Stimulated activated CD4-positive, alpha-beta T cell treated with anti-CD3 and anti-CD28 coated beads, Interleukin-4, amount 100 ng/mL, for 1 hour (primary cell): ENCODE data around the gene ABTB2.
"Not testable (repeated sequence)": the region's sequence is repeated elsewhere in the genome, so short reads cannot be mapped to it uniquely, and the experiment has no call there.

Source experiments
- DNase-seq: peaks from one replicate; pipeline ENCODE4 v3.0.0-alpha.2; 2020

ABTB2 gene

GRCh38 chr11:34234086-34234740, 123.6 kb downstream of the ABTB2 start:
- peak; percentile 76 for DNase-seq

- DNase-seq, result no peak
Measured at GRCh38 chr11:34233215-34233614, 124.6 kb downstream of the ABTB2 start.

- DNase-seq, result no peak
Measured at GRCh38 chr11:34232807-34233206, 125.0 kb downstream of the ABTB2 start.

DNA sequence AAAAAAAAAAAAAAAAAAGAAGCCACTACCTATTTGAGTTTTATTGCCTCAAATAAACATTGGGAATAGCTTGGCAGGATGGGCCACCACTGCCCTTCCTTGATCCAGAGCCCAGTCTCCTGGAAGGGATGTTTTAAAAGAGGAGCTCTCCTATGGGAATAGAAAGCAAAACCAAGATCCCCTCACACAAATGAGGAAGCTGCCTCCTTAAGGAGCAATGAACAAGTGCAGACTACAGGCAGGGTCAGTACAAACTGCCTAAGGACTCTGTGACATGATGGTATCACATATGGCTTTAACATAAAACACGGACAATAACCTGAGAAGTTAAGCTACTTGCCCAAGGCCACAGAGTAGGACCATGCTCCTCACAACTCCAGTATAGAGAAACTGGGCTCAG, 131.6 kb downstream of the ABTB2 start:
- DNase-seq, result no peak

GRCh38 chr11:34225091-34225490, 132.7 kb downstream of the ABTB2 start:
- DNase-seq, result no peak

DNA sequence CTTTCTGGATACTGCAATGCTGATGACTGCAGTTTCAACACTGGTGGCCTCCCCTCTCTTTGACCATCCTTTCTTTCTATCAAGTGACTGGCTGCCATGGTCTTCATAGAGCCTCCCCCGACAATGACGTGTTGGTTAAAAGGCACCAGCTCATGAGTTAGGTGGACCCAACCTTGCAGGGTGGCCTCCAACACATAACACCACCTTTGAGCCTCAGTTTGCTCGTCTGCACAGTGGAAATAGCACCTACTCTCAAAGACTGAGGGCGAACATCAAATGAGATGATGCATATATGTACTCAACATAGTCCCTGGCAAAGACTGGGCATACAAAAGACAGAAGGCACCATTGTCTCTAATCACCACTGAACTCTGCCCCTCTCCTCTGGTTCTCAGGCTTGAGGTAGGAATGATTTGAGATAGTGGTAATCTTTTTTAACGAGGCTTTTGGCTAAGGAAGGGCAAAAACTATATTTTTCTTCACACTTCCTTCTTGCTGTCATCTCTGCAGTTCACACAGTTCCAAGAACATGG, 133.3 kb downstream of the ABTB2 start:
- DNase-seq, result no peak

DNA sequence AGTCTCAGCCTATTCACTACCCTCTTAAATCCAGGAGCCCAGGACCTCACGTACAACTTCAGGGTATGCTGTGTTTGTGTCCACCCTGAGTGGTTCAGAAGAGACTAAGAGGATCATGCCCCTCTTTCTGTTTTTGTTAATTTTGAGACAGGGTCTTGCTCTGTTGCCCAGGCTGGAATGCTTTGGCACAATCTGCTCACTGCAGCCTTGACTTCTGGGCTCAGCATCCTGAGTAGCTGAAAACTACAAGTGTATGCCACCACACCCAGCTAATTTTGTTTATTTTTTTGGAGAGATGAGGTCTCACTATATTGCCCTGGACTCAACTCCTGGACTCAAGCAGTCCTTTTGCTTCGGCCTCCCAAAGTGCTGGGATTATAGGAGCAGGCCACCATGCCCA, 133.9 kb downstream of the ABTB2 start:
- DNase-seq, result no peak

- DNase-seq, result no peak
Measured at GRCh38 chr11:34223021-34223813, 134.6 kb downstream of the ABTB2 start.

DNA sequence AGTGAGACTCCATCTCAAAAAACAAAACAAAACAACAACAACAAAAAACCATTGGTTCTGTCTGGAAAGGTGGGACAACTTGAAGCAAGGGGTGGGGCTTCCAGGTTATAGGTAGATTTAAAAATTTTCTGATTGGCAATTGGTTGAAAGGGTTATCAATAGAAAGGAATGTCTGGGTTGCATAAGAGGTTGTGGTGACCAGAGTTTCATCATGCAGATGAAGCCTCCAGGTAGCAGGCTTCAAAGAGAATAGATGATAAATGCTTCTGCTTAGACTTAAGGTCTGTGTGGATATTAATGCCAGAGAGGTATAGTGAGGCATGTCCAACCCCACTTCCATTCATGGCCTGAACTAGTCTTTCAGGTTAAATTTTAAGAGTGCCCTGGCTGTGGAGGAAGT, 135.8 kb downstream of the ABTB2 start:
- no peak for DNase-seq

- DNase-seq, result no peak
Measured at GRCh38 chr11:34219941-34220370, 137.9 kb downstream of the ABTB2 start.

GRCh38 chr11:34219279-34219678, 138.5 kb downstream of the ABTB2 start:
- no peak for DNase-seq

DNA sequence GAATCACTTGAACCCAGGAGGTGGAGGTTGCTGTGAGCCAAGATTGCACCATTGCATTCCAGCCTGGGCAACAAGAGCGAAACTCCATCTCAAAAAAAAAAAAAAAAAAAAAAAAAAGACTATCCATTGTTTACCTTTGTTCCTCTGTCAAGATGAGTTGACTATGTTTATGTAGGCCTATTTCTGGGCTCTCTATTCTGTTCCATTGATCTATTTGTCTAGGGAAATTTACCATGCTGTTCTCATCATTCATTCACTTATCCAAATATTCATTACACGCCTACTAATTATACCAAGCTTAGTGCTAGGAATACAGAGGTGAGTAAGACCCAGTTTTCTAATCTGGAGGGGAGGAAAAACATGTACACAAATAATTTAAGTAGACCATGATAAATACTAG, 139.1 kb downstream of the ABTB2 start:
- not testable (repeated sequence) for DNase-seq

- no peak for DNase-seq
Measured at GRCh38 chr11:34218067-34218466, 139.7 kb downstream of the ABTB2 start.

- no peak for DNase-seq
Measured at GRCh38 chr11:34216706-34217105, 141.1 kb downstream of the ABTB2 start.

- DNase-seq, result no peak
Measured at GRCh38 chr11:34215806-34216453, 141.9 kb downstream of the ABTB2 start.

- DNase-seq, result peak; percentile 77
Measured at GRCh38 chr11:34214961-34215805, 142.6 kb downstream of the ABTB2 start.

DNA sequence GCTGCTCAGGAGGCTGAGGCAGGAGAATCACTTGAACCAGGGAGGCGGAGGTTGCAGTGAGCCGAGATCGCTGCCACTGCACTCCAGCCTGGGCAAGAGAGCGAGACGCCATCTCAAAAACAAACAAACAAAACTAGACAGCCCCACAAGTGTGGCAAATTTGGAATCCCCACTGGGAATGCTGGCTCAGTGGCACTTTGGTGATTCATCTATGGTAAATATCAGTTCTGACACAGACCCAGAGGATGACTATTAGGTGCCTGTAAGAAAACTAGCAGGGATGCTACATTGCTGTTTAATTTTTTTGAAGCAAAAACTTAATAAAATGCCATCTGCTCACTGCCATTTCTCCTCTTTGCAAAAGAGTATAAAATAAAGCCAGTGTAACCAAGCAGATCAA, 144.4 kb downstream of the ABTB2 start:
- no peak for DNase-seq

GRCh38 chr11:34212566-34212965, 145.2 kb downstream of the ABTB2 start:
- DNase-seq, result no peak

DNA sequence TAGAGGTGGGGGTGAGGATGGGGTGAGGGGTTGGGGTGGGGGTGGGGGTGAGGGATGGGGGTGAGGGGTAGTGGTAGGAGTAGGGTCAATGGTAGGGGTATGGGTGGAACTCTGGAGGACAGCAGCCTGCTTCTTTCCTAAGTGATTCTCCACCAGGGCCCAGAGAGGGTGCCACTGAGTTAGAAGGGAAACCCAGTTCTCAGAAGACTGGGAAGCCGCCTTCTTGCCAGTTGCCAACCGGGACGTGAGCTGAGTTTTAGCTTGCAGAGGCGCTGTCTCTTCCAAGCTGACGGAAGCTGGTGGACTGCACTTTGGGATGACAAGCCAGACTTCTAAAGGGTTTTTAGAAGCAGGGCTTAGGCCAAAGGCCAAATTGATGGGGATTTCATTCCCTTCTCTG, 148.0 kb downstream of the ABTB2 start:
- DNase-seq, result no peak

DNA sequence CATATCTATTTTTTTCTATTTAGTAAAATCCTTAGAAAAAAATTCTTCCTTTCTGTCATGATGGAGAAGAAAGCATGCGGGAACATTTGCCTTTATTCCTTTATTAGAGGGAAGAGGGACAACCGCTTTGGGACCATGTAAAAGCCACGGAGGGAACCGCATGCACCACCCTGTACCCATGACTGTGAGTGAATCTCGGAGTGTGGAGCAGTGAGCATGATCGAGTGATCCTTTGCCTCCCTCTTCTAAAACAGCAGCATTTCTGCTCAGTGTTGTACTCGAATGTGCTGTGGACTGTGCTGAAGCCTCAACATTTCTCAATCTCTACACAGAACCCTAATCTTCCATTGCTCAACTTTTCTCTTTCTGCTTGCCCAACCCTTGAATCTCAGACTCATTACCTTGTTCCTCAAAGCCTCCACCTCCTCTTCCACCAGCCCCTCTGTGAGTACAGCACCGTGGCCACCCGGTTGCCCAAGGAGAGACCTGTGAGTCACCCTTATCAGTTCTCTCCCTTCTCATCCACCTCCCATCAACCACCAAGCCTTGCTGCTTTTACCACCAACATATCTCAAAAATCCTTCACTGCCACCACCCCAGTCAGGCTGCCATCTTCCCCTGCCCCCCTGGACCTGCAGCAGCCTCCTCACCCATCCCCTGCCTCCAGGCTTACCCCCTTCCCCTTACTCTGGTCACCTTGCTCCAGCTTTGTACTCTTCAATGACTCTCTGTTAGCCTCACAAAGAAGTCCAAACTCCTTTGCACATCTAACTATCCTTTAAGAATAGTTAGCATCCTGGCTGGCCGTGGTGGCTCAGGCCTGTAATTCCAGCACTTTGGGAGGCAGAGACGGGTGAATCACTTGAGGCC, 149.3 kb downstream of the ABTB2 start:
- no peak for DNase-seq

- DNase-seq, result no peak
Measured at GRCh38 chr11:34207487-34208180, 150.2 kb downstream of the ABTB2 start.
